Esophagus squamous epithelium (tissue), 5 donors: ENCODE results near the gene TBATA. TPM values are rescaled to one million over a fixed set of nuclear protein-coding genes. Genes with fewer than 3 reads are reported as not detected.
A peak's percentile ranks its signal among the peaks of the same experiment; 100 is the strongest.

Source experiments
- DNase-seq: peaks from one replicate; lab custom pipeline; 2025; lab: John Stamatoyannopoulos, UW
- H3K27ac ChIP-seq, 4 donors: fragments of 200-600 bp; sonication (generic); one replicate each; pipeline ENCODE4 v1.5.1; 2016 to 2019; ENCODE audit warnings: mild to moderate bottlenecking in 1 of 4
- H3K27me3 ChIP-seq, 4 donors: fragments of 200-600 bp; sonication (generic); 1 replicate in 3 of 4; 2 replicates in 1 of 4; pipeline versions ENCODE4 v1.5.1 to v1.6.0; 2017 to 2021; ENCODE audit warnings: antibody characterized with exemption in 1 of 4
- H3K36me3 ChIP-seq, 3 donors: fragments of 200-600 bp; sonication (generic); one replicate each; pipeline ENCODE4 v1.5.1; 2016 to 2019
- H3K4me1 ChIP-seq, 3 donors: fragments of 200-600 bp; sonication (generic); one replicate each; pipeline ENCODE4 v1.5.1; 2017 to 2019
- H3K4me3 ChIP-seq, 4 donors: fragments of 200-600 bp; sonication (generic); 1 replicate in 3 of 4; 2 replicates in 1 of 4; pipeline ENCODE4 v1.5.1; 2016 to 2019; ENCODE audit warnings: mild to moderate bottlenecking in 2 of 4, moderate library complexity in 1 of 4
- H3K9me3 ChIP-seq, 3 donors: fragments of 200-600 bp; sonication (generic); one replicate each; pipeline ENCODE4 v1.5.1; 2016 to 2019
- POLR2A ChIP-seq, 4 donors: fragments of 450-650 bp; IDR thresholded peaks; one replicate each; pipeline ENCODE4 v1.6.1; 2017; ENCODE audit warnings: antibody characterized with exemption in 4 of 4, mild to moderate bottlenecking in 4 of 4, moderate library complexity in 3 of 4
- WGBS, 2 donors: methylation state at CpG; one replicate each; pipeline ENCODE4 v1.1.5; 2018; 5-methylcytosine and 5-hydroxymethylcytosine counted together
- intact Hi-C: fragments of 100-400 bp; cut with DNase I; formaldehyde crosslinking; loops from one replicate; pipeline ENCODE4 v1.15.0; 2022
- total RNA-seq, 4 donors: library from RNA; depleted of rRNA; stranded (reverse); fragments of >200 nt; gene quantifications; one replicate each; pipeline ENCODE4 v1.1.0, GENCODE V29; 2016
- TF ChIP-seq, protein P1 (sequence below), 6 experiments: fragments of 450-650 bp in 4 of 6; fragments of 200-600 bp in 2 of 6; sonication (generic) in 2 of 6; IDR thresholded peaks; one replicate each; pipeline ENCODE4 v1.5.1; 2016 to 2019; ENCODE audit warnings: antibody characterized with exemption in 6 of 6, mild to moderate bottlenecking in 4 of 6, moderate library complexity in 4 of 6
- donor health status: DM: yes; HTN: yes; CAD: no.

The TBATA gene
- total RNA-seq, 4 donors from 2014 or later, result not detected

- no peak for TF ChIP-seq POLR2A (IDR thresholded peaks at IDR 0.05)
- TF ChIP-seq, protein P1, sequence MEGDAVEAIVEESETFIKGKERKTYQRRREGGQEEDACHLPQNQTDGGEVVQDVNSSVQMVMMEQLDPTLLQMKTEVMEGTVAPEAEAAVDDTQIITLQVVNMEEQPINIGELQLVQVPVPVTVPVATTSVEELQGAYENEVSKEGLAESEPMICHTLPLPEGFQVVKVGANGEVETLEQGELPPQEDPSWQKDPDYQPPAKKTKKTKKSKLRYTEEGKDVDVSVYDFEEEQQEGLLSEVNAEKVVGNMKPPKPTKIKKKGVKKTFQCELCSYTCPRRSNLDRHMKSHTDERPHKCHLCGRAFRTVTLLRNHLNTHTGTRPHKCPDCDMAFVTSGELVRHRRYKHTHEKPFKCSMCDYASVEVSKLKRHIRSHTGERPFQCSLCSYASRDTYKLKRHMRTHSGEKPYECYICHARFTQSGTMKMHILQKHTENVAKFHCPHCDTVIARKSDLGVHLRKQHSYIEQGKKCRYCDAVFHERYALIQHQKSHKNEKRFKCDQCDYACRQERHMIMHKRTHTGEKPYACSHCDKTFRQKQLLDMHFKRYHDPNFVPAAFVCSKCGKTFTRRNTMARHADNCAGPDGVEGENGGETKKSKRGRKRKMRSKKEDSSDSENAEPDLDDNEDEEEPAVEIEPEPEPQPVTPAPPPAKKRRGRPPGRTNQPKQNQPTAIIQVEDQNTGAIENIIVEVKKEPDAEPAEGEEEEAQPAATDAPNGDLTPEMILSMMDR (IDR thresholded peaks at IDR 0.05), result no peak
- 29 to 31% methylated on average over 2 of the region's 2 CpGs for WGBS, 2 donors
- intact Hi-C loops, result no loop called here
Measured at GRCh38 chr10:70804421-70804808, 19.2 kb upstream of the TBATA start.

GRCh38 chr10:70803775-70804420, 18.7 kb upstream of the TBATA start:
- H3K27ac ChIP-seq, result peak overlapping the region; percentile 79 to 90 (median 84)
- no peaks in the 10 kb centered on the region for H3K36me3 ChIP-seq
- H3K4me3 ChIP-seq, result no peak overlapping the region
- H3K9me3 ChIP-seq, result no peaks in the 10 kb centered on the region
- no peak for DNase-seq
- peaks cover 7 to 53% (median 12%) of the 10 kb centered on the region in 3 donors for H3K4me1 ChIP-seq
- intact Hi-C loops, result no loop called here
- WGBS, 2 donors, result 39 to 49% methylated on average over 2 of the region's 2 CpGs
- TF ChIP-seq, protein P1 (IDR thresholded peaks at IDR 0.05), result no peak
- no peak for TF ChIP-seq POLR2A (IDR thresholded peaks at IDR 0.05)
- H3K27me3 ChIP-seq, result peaks cover 0 to 3% (median 0%) of the 10 kb centered on the region in 4 donors

More at GRCh38 chr10:70804421-70804808, 19.2 kb upstream of the TBATA start:
- H3K27me3 ChIP-seq, result no peaks in the 10 kb centered on the region
- peak overlapping the region; percentile 79 to 90 (median 84) for H3K27ac ChIP-seq
- H3K4me1 ChIP-seq, result peaks cover 8 to 56% (median 12%) of the 10 kb centered on the region in 3 donors
- no peaks in the 10 kb centered on the region for H3K36me3 ChIP-seq
- H3K9me3 ChIP-seq, result no peaks in the 10 kb centered on the region
- no peak for DNase-seq
- H3K4me3 ChIP-seq, result no peak overlapping the region

- Histone ChIP-seq H3K9me3 (no peaks in the 10 kb centered on the region), H3K27me3 (peaks cover 0 to 13% (median 0%) of the 10 kb centered on the region in 4 donors), H3K27ac (no peak overlapping the region), H3K4me3 (no peak overlapping the region), H3K36me3 (no peaks in the 10 kb centered on the region), H3K4me1 (peaks cover 0 to 32% (median 12%) of the 10 kb centered on the region in 3 donors)
- TF ChIP-seq, protein P1 (IDR thresholded peaks at IDR 0.05), result no peak
- TF ChIP-seq POLR2A (IDR thresholded peaks at IDR 0.05), result no peak
- no peak for DNase-seq
- intact Hi-C loops, result no loop called here
- WGBS, 2 donors, result 88 to 95% methylated on average over 1 of the region's 1 CpG
Measured at GRCh38 chr10:70801854-70802253, 16.7 kb upstream of the TBATA start.

GRCh38 chr10:70799124-70799523, 13.9 kb upstream of the TBATA start:
- Histone ChIP-seq H3K36me3 (no peaks in the 10 kb centered on the region), H3K27ac (no peak overlapping the region), H3K27me3 (peaks cover 0 to 13% (median 0%) of the 10 kb centered on the region in 4 donors), H3K4me3 (no peak overlapping the region), H3K4me1 (peaks cover 0 to 9% (median 4%) of the 10 kb centered on the region in 3 donors), H3K9me3 (no peaks in the 10 kb centered on the region)
- intact Hi-C loops, result no loop called here
- 62 to 72% methylated on average over 3 to 4 of the region's 5 CpGs for WGBS, 2 donors
- no peak for DNase-seq
- TF ChIP-seq POLR2A (IDR thresholded peaks at IDR 0.05), result no peak
- TF ChIP-seq, protein P1 (IDR thresholded peaks at IDR 0.05), result no peak

- WGBS, 2 donors, result 63% methylated on average over 2 of the region's 7 CpGs; no CpG with 5 or more reads in 1 of the 2 donors
- no peak for DNase-seq
- H3K4me3 ChIP-seq, result no peak overlapping the region
- peaks cover 0 to 13% (median 0%) of the 10 kb centered on the region in 4 donors for H3K27me3 ChIP-seq
- H3K9me3 ChIP-seq, result no peaks in the 10 kb centered on the region
- no peak overlapping the region for H3K27ac ChIP-seq
- H3K4me1 ChIP-seq, result peaks cover 0 to 1% (median 0%) of the 10 kb centered on the region in 3 donors
- intact Hi-C loops, result no loop called here
- H3K36me3 ChIP-seq, result no peaks in the 10 kb centered on the region
- TF ChIP-seq, protein P1 (IDR thresholded peaks at IDR 0.05), result no peak
- TF ChIP-seq POLR2A (IDR thresholded peaks at IDR 0.05), result no peak
Measured at GRCh38 chr10:70797840-70798239, 12.7 kb upstream of the TBATA start.
